Mucosa of rectum (tissue), 2 donors: Measurements from ENCODE around the gene ELFN2.

Source experiments
- H3K27ac ChIP-seq, 2 donors: one replicate each; pipeline ENCODE4 v1.7.0; 2013; ENCODE audit warnings: inconsistent platforms in 2 of 2, low read depth in 2 of 2, low read length in 2 of 2
- H3K27me3 ChIP-seq, 2 donors: one replicate each; pipeline ENCODE4 v1.7.0; 2013; ENCODE audit warnings: low read length in 2 of 2; ENCODE audit not compliant: control insufficient read depth in 2 of 2, insufficient read depth in 2 of 2
- H3K36me3 ChIP-seq, 2 donors: one replicate each; pipeline ENCODE4 v1.7.0; 2013; ENCODE audit warnings: low read length in 2 of 2; ENCODE audit not compliant: control insufficient read depth in 2 of 2, insufficient read depth in 2 of 2
- H3K4me1 ChIP-seq, 2 donors: one replicate each; pipeline ENCODE4 v1.7.0; 2013; ENCODE audit warnings: low read length in 2 of 2, mild to moderate bottlenecking in 1 of 2; ENCODE audit not compliant: control insufficient read depth in 2 of 2, insufficient read depth in 2 of 2
- H3K4me3 ChIP-seq, 2 donors: one replicate each; pipeline ENCODE4 v1.7.0; 2013; ENCODE audit warnings: low read length in 2 of 2
- H3K9ac ChIP-seq, 2 donors: one replicate each; pipeline ENCODE4 v1.7.0; 2013; ENCODE audit warnings: low read length in 2 of 2, low read depth in 1 of 2, mild to moderate bottlenecking in 1 of 2
- H3K9me3 ChIP-seq, 2 donors: one replicate each; pipeline ENCODE4 v1.7.0; 2013; ENCODE audit warnings: low read length in 2 of 2; ENCODE audit not compliant: control insufficient read depth in 2 of 2
- donor health status: healthy.
- donor health status: Normal muscosa, but diverticular disease.

Gene ELFN2

DNA sequence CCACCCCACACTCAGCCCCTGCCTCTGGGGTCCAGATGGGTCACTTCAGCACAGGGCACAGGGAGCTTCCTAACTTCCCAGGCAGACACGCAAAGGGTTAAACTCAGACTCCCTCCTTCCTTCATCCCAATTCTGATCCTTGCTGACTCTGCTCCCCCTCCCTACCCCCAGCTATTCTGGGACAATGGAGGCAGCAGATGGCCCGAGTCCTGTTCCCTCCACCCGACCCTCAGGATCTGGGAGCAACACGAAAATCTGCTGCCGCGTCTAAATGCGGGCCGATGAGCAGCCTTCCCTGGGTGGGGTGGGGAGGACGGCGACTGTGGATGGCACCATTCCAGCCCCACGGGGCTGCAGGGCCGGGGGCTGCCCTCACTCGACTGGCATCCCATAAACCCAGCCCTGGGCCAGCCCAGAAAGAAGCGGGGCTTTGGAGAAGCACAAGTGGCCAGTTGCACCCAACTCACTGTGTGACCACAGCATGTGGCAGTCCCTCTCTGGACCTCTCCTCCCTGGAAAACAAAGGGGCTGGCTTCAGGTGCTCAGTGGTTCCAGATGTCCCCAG, 40.2 kb upstream of the ELFN2 start:
- H3K4me1 ChIP-seq, result no peaks in the 10 kb centered on the region

DNA sequence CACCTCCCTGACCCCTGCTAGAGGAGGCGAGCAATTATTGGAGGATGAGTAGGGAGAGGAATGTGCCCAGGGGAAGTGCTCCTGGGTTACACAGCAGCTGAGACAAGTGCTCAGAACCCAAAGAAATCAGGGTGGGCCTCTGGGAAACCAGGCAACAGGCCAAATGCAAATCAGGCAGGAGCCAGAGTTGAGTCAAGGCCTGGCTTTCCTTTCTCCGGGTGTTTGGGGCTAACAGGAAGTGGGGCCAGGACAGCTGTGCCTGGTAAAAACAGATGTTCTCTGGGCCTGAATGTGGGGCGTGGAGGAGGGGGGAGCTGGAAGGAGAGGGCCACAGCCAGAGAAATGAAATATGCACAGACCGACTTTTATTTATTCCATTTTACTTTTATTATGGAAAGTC, 36.9 kb upstream of the ELFN2 start:
- H3K9me3 ChIP-seq, result no peaks in the 10 kb centered on the region
- no peaks in the 10 kb centered on the region for H3K36me3 ChIP-seq
- H3K9ac ChIP-seq, result no peak overlapping the region
- no peaks in the 10 kb centered on the region for H3K4me1 ChIP-seq
- H3K4me3 ChIP-seq, result no peak overlapping the region
- no peak overlapping the region for H3K27ac ChIP-seq
- H3K27me3 ChIP-seq, result peaks cover 0 to 4% of the 10 kb centered on the region in 2 donors

More for the DNA sequence above, 40.2 kb upstream of the ELFN2 start:
- Histone ChIP-seq H3K4me3 (no peak overlapping the region), H3K36me3 (peaks cover 0 to 1% of the 10 kb centered on the region in 2 donors), H3K27ac (no peak overlapping the region), H3K27me3 (peaks cover 0 to 4% of the 10 kb centered on the region in 2 donors), H3K9me3 (no peaks in the 10 kb centered on the region), H3K9ac (no peak overlapping the region)

DNA sequence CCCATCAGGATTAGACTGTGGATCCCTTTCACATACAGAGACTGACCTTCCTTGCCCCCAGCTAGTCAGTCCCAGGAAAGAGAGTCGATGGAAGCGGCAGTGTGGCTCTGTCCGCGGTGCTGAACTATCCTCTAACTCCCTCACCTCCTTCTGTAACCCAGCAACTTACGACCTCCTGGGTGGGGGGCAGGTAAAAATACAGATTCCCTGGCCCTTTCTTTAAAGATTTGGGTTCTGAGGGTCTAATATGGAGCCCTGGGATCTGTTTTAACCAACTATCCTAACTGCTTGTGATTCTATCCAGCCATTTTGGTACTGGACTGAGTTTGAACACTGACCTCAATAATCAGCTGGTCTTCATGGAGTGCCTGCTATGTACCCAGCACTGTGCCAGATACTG, 35.7 kb upstream of the ELFN2 start:
- no peaks in the 10 kb centered on the region for H3K4me1 ChIP-seq
- H3K27me3 ChIP-seq, result peaks cover 0 to 4% of the 10 kb centered on the region in 2 donors
- no peak overlapping the region for H3K27ac ChIP-seq
- H3K9me3 ChIP-seq, result no peaks in the 10 kb centered on the region
- H3K36me3 ChIP-seq, result no peaks in the 10 kb centered on the region
- H3K4me3 ChIP-seq, result no peak overlapping the region
- H3K9ac ChIP-seq, result no peak overlapping the region

DNA sequence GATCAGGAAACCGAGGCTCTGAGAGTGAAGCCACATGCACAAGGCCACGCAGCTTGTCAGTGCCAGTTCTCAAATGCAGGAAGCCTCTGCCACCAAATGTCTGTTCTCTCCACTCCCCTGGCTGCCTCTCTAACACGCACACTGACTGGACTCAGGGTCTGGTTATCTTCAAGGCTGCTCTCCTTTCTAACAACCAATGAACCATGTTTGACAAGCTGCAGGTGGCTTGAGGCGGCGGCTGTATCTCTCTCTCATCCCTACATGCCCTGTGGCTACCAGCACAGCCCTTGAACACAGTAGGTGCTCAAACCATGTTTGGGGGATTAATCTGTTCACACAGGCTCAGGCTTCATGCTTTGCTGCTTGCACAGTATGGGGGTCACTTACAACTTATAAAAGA, 35.2 kb upstream of the ELFN2 start:
- Histone ChIP-seq H3K4me1 (no peaks in the 10 kb centered on the region), H3K9me3 (no peaks in the 10 kb centered on the region), H3K4me3 (no peak overlapping the region), H3K27ac (no peak overlapping the region), H3K27me3 (peaks cover 4 to 5% of the 10 kb centered on the region in 2 donors), H3K36me3 (no peaks in the 10 kb centered on the region), H3K9ac (no peak overlapping the region)

DNA sequence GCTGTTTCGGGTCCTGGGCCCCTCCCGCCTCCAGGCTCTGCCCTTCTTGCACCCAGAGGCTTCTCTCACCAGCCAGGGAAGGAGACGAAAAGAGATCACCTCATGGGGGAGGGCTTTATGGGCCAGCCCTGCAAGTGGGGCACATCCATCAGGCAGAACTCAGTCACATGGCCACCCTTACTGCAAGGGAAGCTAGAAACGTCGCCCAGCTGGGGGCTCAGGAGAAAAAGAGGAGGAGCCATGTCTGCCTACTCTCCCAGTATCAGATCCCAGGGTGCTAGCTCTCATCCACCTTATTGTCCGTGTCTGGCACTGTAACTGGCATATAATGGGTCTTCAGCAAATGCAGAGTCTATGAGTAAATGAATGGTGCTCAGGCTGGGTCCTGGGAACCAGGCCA, 34.7 kb upstream of the ELFN2 start:
- no peaks in the 10 kb centered on the region for H3K36me3 ChIP-seq
- H3K9me3 ChIP-seq, result no peaks in the 10 kb centered on the region
- H3K4me3 ChIP-seq, result no peak overlapping the region
- H3K4me1 ChIP-seq, result no peaks in the 10 kb centered on the region
- no peak overlapping the region for H3K27ac ChIP-seq
- H3K9ac ChIP-seq, result no peak overlapping the region
- H3K27me3 ChIP-seq, result peaks cover 4 to 6% of the 10 kb centered on the region in 2 donors

- Histone ChIP-seq H3K27me3 (peaks cover 4 to 13% of the 10 kb centered on the region in 2 donors), H3K9me3 (no peaks in the 10 kb centered on the region)
Measured at GRCh38 chr22:37460684-37461083, 33.4 kb upstream of the ELFN2 start.

GRCh38 chr22:37459206-37459605, 31.9 kb upstream of the ELFN2 start:
- peaks cover 0 to 18% of the 10 kb centered on the region in 2 donors for H3K27me3 ChIP-seq

More at GRCh38 chr22:37460684-37461083, 33.4 kb upstream of the ELFN2 start:
- Histone ChIP-seq H3K4me1 (no peaks in the 10 kb centered on the region), H3K4me3 (no peak overlapping the region), H3K9ac (no peak overlapping the region), H3K27ac (no peak overlapping the region), H3K36me3 (no peaks in the 10 kb centered on the region)

GRCh38 chr22:37457093-37457893, 30.0 kb upstream of the ELFN2 start:
- H3K9ac ChIP-seq, result no peak overlapping the region
- no peaks in the 10 kb centered on the region for H3K4me1 ChIP-seq
- H3K9me3 ChIP-seq, result no peaks in the 10 kb centered on the region
- no peak overlapping the region for H3K27ac ChIP-seq
- no peak overlapping the region for H3K4me3 ChIP-seq
- no peaks in the 10 kb centered on the region for H3K36me3 ChIP-seq
- peaks cover 0 to 23% of the 10 kb centered on the region in 2 donors for H3K27me3 ChIP-seq

More at GRCh38 chr22:37459206-37459605, 31.9 kb upstream of the ELFN2 start:
- Histone ChIP-seq H3K4me1 (no peaks in the 10 kb centered on the region), H3K36me3 (no peaks in the 10 kb centered on the region), H3K4me3 (no peak overlapping the region), H3K9me3 (no peaks in the 10 kb centered on the region), H3K9ac (no peak overlapping the region), H3K27ac (no peak overlapping the region)

- Histone ChIP-seq H3K27me3 (peaks cover 0 to 23% of the 10 kb centered on the region in 2 donors), H3K9ac (no peak overlapping the region)
Measured at GRCh38 chr22:37456346-37456745, 29.1 kb upstream of the ELFN2 start.

GRCh38 chr22:37455896-37456295, 28.6 kb upstream of the ELFN2 start:
- no peak overlapping the region for H3K9ac ChIP-seq
- H3K27me3 ChIP-seq, result peaks cover 1 to 23% of the 10 kb centered on the region in 2 donors
- H3K9me3 ChIP-seq, result no peaks in the 10 kb centered on the region
- no peaks in the 10 kb centered on the region for H3K36me3 ChIP-seq
- no peak overlapping the region for H3K27ac ChIP-seq
- no peaks in the 10 kb centered on the region for H3K4me1 ChIP-seq
- no peak overlapping the region for H3K4me3 ChIP-seq

More at GRCh38 chr22:37456346-37456745, 29.1 kb upstream of the ELFN2 start:
- Histone ChIP-seq H3K4me1 (no peaks in the 10 kb centered on the region), H3K27ac (no peak overlapping the region), H3K4me3 (no peak overlapping the region), H3K9me3 (no peaks in the 10 kb centered on the region), H3K36me3 (no peaks in the 10 kb centered on the region)
